GM12878 (cell line): ENCODE data around the gene CDK16. TPM values are rescaled to one million over a fixed set of nuclear protein-coding genes. Genes with fewer than 3 reads are reported as not detected.

Experiments used
- ATAC-seq: fragments of 200-7000 bp; cut with Tn5 transposase; 3 replicates; pipeline ENCODE4 v1.9.1; 2020; ENCODE audit warnings: mild to moderate bottlenecking, moderate library complexity
- BruUV-seq: library from RNA; stranded (reverse); fragments of 400-500 nt; replicated peaks from 2 replicates; lab custom pipeline; 2021; lab: Mats Ljungman, UMichigan
- CTCF ChIA-PET: fragments of 300-600 bp; sonication (Branson Sonifier 250); formaldehyde crosslinking; extraction: SDS; loops from one replicate; lab custom pipeline; 2021; ENCODE audit warnings: inconsistent platforms; lab: Yijun Ruan, JAX
- POLR2A ChIA-PET: fragments of 350-600 bp; formaldehyde crosslinking; extraction: SDS; loops from one replicate; lab custom pipeline; 2021; ENCODE audit warnings: inconsistent platforms; lab: Charles Lee
- RAD21 ChIA-PET: fragments of 300-600 bp; sonication (Branson Sonifier 250); formaldehyde crosslinking; loops from one replicate; lab custom pipeline; 2023; ENCODE audit warnings: antibody characterized with exemption; ENCODE audit not compliant: unreplicated experiment; lab: Charles Lee
- SMC1A ChIA-PET: fragments of 300-600 bp; sonication (Branson Sonifier 250); formaldehyde crosslinking; loops from one replicate; lab custom pipeline; 2023; ENCODE audit not compliant: unreplicated experiment, uncharacterized antibody; lab: Charles Lee
- DNase-seq: peaks from one replicate; pipeline ENCODE4 v3.0.0-alpha.2; 2011; ENCODE audit warnings: low read depth, low spot score
- FAIRE-seq: peaks from 3 replicates; lab custom pipeline; 2011; peaks lifted over from hg19 to GRCh38; lab: Jason Lieb, UNC
- H2AFZ ChIP-seq: 2 replicates; pipeline ENCODE4 v1.6.0; 2011; ENCODE audit warnings: low read depth, low read length, control low read depth; ENCODE audit not compliant: control insufficient read depth
- H3K27ac ChIP-seq: 2 replicates; pipeline ENCODE4 v1.5.1; 2011; ENCODE audit warnings: control low read depth; ENCODE audit not compliant: control insufficient read depth, insufficient read depth
- H3K27me3 ChIP-seq, 2 experiments: replicated peaks in 1 of 2; 2 replicates each; pipeline versions ENCODE4 v1.6.0 to v1.6.1; 2011; ENCODE audit warnings: low read length in 1 of 2; ENCODE audit not compliant: control insufficient read depth in 2 of 2, insufficient read depth in 2 of 2
- H3K36me3 ChIP-seq, 2 experiments: 2 replicates each; pipeline ENCODE4 v1.5.1; 2011; ENCODE audit warnings: low read length in 1 of 2; ENCODE audit not compliant: control insufficient read depth in 2 of 2, insufficient read depth in 2 of 2
- H3K4me1 ChIP-seq: 2 replicates; pipeline ENCODE4 v1.6.1; 2011; ENCODE audit warnings: mild to moderate bottlenecking, low read length, moderate library complexity, mixed read lengths; ENCODE audit not compliant: control insufficient read depth, insufficient read depth
- H3K4me2 ChIP-seq: 2 replicates; pipeline ENCODE4 v1.6.0; 2011; ENCODE audit warnings: control low read depth; ENCODE audit not compliant: control insufficient read depth, insufficient read depth
- H3K4me3 ChIP-seq: fragments of 200-600 bp; sonication (generic); 2 replicates; pipeline ENCODE4 v1.5.1; 2016
- H3K79me2 ChIP-seq: 2 replicates; pipeline ENCODE4 v1.6.0; 2011; ENCODE audit warnings: low read length; ENCODE audit not compliant: control insufficient read depth, insufficient read depth
- H3K9ac ChIP-seq: 2 replicates; pipeline ENCODE4 v1.8.0; 2011; ENCODE audit warnings: low read length, control low read depth, mixed read lengths; ENCODE audit not compliant: control insufficient read depth, insufficient read depth
- H3K9me3 ChIP-seq: replicated peaks from 3 replicates; pipeline ENCODE4 v1.5.1; 2011; ENCODE audit warnings: mild to moderate bottlenecking, low read length; ENCODE audit not compliant: control insufficient read depth, insufficient read depth
- H4K20me1 ChIP-seq: 2 replicates; pipeline ENCODE4 v1.6.0; 2011; ENCODE audit not compliant: control insufficient read depth, insufficient read depth
- BRCA1 ChIP-seq: IDR thresholded peaks from 2 replicates; pipeline ENCODE4 v1.6.1; 2011; ENCODE audit warnings: low read depth, low read length, improper control_type of control experiment
- CHD4 ChIP-seq: fragments of 200-600 bp; sonication (generic); IDR thresholded peaks from 2 replicates; pipeline ENCODE4 v1.6.1; 2016; ENCODE audit warnings: mild to moderate bottlenecking
- ETV6 ChIP-seq, 2 experiments: fragments of 450-650 bp in 1 of 2; IDR thresholded peaks in 1 of 2; conservative IDR thresholded peaks in 1 of 2; 2 replicates each; pipeline ENCODE4 v1.6.1; 2014; ENCODE audit warnings: antibody characterized with exemption in 1 of 2, borderline replicate concordance in 1 of 2, low read depth in 1 of 2, mild to moderate bottlenecking in 1 of 2, moderate library complexity in 1 of 2
- FOXK2 ChIP-seq: fragments of 450-650 bp; IDR thresholded peaks from 2 replicates; pipeline ENCODE4 v1.6.1; 2017; ENCODE audit warnings: mild to moderate bottlenecking, moderate library complexity
- JUNB ChIP-seq: IDR thresholded peaks from 2 replicates; pipeline ENCODE4 v1.6.1; 2016; ENCODE audit warnings: antibody characterized with exemption, mild to moderate bottlenecking
- POLR2AphosphoS2 ChIP-seq: IDR thresholded peaks from 2 replicates; pipeline ENCODE4 v1.6.1; 2011; ENCODE audit warnings: low read depth, mild to moderate bottlenecking, low read length, improper control_type of control experiment, moderate library complexity
- RB1 ChIP-seq: fragments of 450-650 bp; formaldehyde crosslinking; IDR thresholded peaks from 2 replicates; pipeline ENCODE4 v1.6.1; 2017; ENCODE audit warnings: mild to moderate bottlenecking, borderline replicate concordance
- SMAD5 ChIP-seq: IDR thresholded peaks from 2 replicates; pipeline ENCODE4 v1.6.1; 2016; ENCODE audit warnings: antibody characterized with exemption, low read depth
- SREBF2 ChIP-seq: IDR thresholded peaks from 2 replicates; pipeline ENCODE4 v1.6.1; 2012; ENCODE audit warnings: mild to moderate bottlenecking, low read length
- STAT3 ChIP-seq: IDR thresholded peaks from 2 replicates; pipeline ENCODE4 v1.6.1; 2011; ENCODE audit warnings: low read depth, low read length, improper control_type of control experiment
- ZBED1 ChIP-seq: IDR thresholded peaks from 2 replicates; pipeline ENCODE4 v1.6.1; 2016; ENCODE audit warnings: borderline replicate concordance
- WGBS: methylation state at CpG from one replicate; pipeline ENCODE4 v1.1.6; 2016; ENCODE audit warnings: low lambda C conversion rate; ENCODE audit not compliant: insufficient replicate concordance, insufficient coverage; ENCODE audit errors: missing lambda C conversion rate; 5-methylcytosine and 5-hydroxymethylcytosine counted together
- in situ Hi-C: fragments of 300-500 bp; cut with MboI; formaldehyde crosslinking; loops from 9 replicates; pipeline ENCODE4 v1.14.3; 2018; ENCODE audit warnings: mixed read lengths
- intact Hi-C: fragments of 100-400 bp; cut with micrococcal nuclease; formaldehyde crosslinking; loops from one replicate; pipeline ENCODE4 v1.14.2; 2022; ENCODE audit not compliant: unreplicated experiment
- polyA plus RNA-seq, 11 experiments: library from polyadenylated mRNA; depleted of rRNA in 4 of 11; unstranded in 6 of 11; stranded (reverse) in 5 of 11; fragments of >200 nt; fragmentation: Nextera tagmentation in 4 of 11; fragmentation: Illumina TruSeq in 1 of 11; extraction: Ambion mirVana in 4 of 11; extraction: Trizol in 1 of 11; gene quantifications; 1 replicate in 1 of 11; 2 replicates in 10 of 11; pipeline versions ENCODE4 v1.2.1 to v1.2.3, GENCODE V29; 2011 to 2016; ENCODE audit warnings: inconsistent platforms in 2 of 11, missing spikeins in 2 of 11, low read depth in 1 of 11
- total RNA-seq, 4 experiments: library from RNA; depleted of rRNA in 3 of 4; stranded (reverse); fragments of >200 nt in 3 of 4; fragmentation: Illumina TruSeq in 1 of 4; extraction: Trizol in 1 of 4; gene quantifications; 2 replicates each; pipeline versions ENCODE4 v1.2.1 to v1.2.3, GENCODE V29; 2013 to 2021
- TF ChIP-seq, protein P1 (sequence below): fragments of 450-650 bp; IDR thresholded peaks from 2 replicates; pipeline ENCODE4 v1.6.1; 2017; ENCODE audit warnings: mild to moderate bottlenecking, moderate library complexity
- TF ChIP-seq, protein P2 (sequence below): fragments of 450-650 bp; formaldehyde crosslinking; IDR thresholded peaks from 2 replicates; pipeline ENCODE4 v1.4.0; 2020; ENCODE audit warnings: mild to moderate bottlenecking, moderate library complexity

The CDK16 gene
- total and polyA plus RNA-seq, 10 of the 15 experiments (the other 5 are each of a cell fraction or from before 2014, with no cell fraction given): 2.4 to 75.1 (median 48.2) TPM

DNA sequence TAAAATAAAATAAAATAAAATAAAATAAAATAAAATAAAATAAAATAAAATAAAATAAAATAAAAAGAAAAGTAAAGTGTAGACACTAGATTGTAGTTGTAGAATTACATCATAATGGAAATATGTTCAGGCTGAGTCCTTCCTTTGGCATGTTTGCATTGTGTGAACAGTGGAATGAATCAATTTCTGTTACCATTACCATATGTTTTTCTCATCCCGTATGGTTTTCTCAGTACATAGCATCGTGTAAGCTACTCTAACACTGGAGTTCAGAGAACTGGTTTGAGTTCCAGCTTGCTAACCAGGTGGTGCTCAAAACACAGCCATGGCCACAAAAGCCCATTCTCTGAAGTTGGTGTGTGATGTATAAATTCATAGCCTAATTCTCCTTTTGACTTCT is 60.2 kb downstream of the CDK16 start:
- ChIA-PET CTCF (no interaction called here), SMC1A (no interaction called here), POLR2A (no interaction called here), RAD21 (no interaction called here)
- Histone ChIP-seq H3K9ac (no peak overlapping the region), H3K27me3 (no peaks in the 10 kb centered on the region; a peak in 1 of 4 replicates), H4K20me1 (no peaks in the 10 kb centered on the region), H3K4me1 (no peaks in the 10 kb centered on the region), H2AFZ (no peak overlapping the region), H3K79me2 (no peaks in the 10 kb centered on the region), H3K4me2 (no peak overlapping the region), H3K36me3 (no peaks in the 10 kb centered on the region), H3K9me3 (no peaks in the 10 kb centered on the region), H3K27ac (no peak overlapping the region), H3K4me3 (no peak overlapping the region)
- FAIRE-seq: no peak
- BruUV-seq: no TSS peak
- WGBS: 71% methylated on average over 2 of the region's 2 CpGs
- intact Hi-C loops: no loop called here
- ATAC-seq: no peak
- in situ Hi-C loops: no loop called here
- TF ChIP-seq STAT3 (no peak), SREBF2 (no peak), CHD4 (no peak), FOXK2 (no peak), RB1 (no peak), SMAD5 (no peak), POLR2AphosphoS2 (no peak), JUNB (no peak), ZBED1 (no peak), ETV6 (conservative IDR thresholded peaks at IDR 0.05 in 1 of 2, IDR thresholded peaks at IDR 0.05 in 1 of 2; ENCODE audit: borderline replicate concordance in 1 of 2, low read depth in 1 of 2) (no peak), BRCA1 (no peak)
- TF ChIP-seq, protein P1, sequence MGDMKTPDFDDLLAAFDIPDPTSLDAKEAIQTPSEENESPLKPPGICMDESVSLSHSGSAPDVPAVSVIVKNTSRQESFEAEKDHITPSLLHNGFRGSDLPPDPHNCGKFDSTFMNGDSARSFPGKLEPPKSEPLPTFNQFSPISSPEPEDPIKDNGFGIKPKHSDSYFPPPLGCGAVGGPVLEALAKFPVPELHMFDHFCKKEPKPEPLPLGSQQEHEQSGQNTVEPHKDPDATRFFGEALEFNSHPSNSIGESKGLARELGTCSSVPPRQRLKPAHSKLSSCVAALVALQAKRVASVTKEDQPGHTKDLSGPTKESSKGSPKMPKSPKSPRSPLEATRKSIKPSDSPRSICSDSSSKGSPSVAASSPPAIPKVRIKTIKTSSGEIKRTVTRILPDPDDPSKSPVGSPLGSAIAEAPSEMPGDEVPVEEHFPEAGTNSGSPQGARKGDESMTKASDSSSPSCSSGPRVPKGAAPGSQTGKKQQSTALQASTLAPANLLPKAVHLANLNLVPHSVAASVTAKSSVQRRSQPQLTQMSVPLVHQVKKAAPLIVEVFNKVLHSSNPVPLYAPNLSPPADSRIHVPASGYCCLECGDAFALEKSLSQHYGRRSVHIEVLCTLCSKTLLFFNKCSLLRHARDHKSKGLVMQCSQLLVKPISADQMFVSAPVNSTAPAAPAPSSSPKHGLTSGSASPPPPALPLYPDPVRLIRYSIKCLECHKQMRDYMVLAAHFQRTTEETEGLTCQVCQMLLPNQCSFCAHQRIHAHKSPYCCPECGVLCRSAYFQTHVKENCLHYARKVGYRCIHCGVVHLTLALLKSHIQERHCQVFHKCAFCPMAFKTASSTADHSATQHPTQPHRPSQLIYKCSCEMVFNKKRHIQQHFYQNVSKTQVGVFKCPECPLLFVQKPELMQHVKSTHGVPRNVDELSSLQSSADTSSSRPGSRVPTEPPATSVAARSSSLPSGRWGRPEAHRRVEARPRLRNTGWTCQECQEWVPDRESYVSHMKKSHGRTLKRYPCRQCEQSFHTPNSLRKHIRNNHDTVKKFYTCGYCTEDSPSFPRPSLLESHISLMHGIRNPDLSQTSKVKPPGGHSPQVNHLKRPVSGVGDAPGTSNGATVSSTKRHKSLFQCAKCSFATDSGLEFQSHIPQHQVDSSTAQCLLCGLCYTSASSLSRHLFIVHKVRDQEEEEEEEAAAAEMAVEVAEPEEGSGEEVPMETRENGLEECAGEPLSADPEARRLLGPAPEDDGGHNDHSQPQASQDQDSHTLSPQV: no peak
- TF ChIP-seq, protein P2, sequence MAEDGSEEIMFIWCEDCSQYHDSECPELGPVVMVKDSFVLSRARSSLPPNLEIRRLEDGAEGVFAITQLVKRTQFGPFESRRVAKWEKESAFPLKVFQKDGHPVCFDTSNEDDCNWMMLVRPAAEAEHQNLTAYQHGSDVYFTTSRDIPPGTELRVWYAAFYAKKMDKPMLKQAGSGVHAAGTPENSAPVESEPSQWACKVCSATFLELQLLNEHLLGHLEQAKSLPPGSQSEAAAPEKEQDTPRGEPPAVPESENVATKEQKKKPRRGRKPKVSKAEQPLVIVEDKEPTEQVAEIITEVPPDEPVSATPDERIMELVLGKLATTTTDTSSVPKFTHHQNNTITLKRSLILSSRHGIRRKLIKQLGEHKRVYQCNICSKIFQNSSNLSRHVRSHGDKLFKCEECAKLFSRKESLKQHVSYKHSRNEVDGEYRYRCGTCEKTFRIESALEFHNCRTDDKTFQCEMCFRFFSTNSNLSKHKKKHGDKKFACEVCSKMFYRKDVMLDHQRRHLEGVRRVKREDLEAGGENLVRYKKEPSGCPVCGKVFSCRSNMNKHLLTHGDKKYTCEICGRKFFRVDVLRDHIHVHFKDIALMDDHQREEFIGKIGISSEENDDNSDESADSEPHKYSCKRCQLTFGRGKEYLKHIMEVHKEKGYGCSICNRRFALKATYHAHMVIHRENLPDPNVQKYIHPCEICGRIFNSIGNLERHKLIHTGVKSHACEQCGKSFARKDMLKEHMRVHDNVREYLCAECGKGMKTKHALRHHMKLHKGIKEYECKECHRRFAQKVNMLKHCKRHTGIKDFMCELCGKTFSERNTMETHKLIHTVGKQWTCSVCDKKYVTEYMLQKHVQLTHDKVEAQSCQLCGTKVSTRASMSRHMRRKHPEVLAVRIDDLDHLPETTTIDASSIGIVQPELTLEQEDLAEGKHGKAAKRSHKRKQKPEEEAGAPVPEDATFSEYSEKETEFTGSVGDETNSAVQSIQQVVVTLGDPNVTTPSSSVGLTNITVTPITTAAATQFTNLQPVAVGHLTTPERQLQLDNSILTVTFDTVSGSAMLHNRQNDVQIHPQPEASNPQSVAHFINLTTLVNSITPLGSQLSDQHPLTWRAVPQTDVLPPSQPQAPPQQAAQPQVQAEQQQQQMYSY (CRISPR knock-in tag): no peak
- no peak for DNase-seq
